H1 (cell line): ENCODE measurements around the gene NBPF4. TPM values are rescaled to one million over a fixed set of nuclear protein-coding genes. Genes with fewer than 3 reads are reported as not detected.
"Not testable (repeated sequence)": the region's sequence is repeated elsewhere in the genome, so short reads cannot be mapped to it uniquely, and the experiment has no call there.

Experiments used
- CTCF ChIA-PET: fragments of 300-600 bp; sonication (Branson Sonifier 250); formaldehyde crosslinking; loops from one replicate; lab custom pipeline; 2021; ENCODE audit not compliant: partially characterized antibody; lab: Charles Lee
- POLR2A ChIA-PET: fragments of 300-600 bp; sonication (Branson Sonifier 250); formaldehyde crosslinking; loops from one replicate; lab custom pipeline; 2021; ENCODE audit warnings: inconsistent platforms; ENCODE audit not compliant: partially characterized antibody; lab: Charles Lee
- DNase-seq, 2 experiments: peaks; one replicate each; pipeline versions ENCODE4 v3.0.0 to v3.0.0-alpha.2; 2010 to 2022; ENCODE audit warnings: low spot score in 2 of 2, low read depth in 1 of 2, mixed read lengths in 1 of 2
- FAIRE-seq: peaks from 2 replicates; lab custom pipeline; 2011; peaks lifted over from hg19 to GRCh38; lab: Jason Lieb, UNC
- H2AFZ ChIP-seq: 2 replicates; pipeline ENCODE4 v1.8.1; 2012; ENCODE audit warnings: low read length, inconsistent platforms
- H2AK5ac ChIP-seq: 2 replicates; pipeline ENCODE4 v1.6.1; 2013; ENCODE audit warnings: low read depth, low read length
- H2BK120ac ChIP-seq: replicated peaks from 2 replicates; pipeline ENCODE3; 2013; ENCODE audit warnings: low read depth, low read length, inconsistent platforms
- H2BK12ac ChIP-seq: 2 replicates; pipeline ENCODE4 v1.6.1; 2013; ENCODE audit warnings: low read depth, low read length
- H2BK15ac ChIP-seq: 2 replicates; pipeline ENCODE4 v1.6.1; 2013; ENCODE audit warnings: low read length
- H2BK20ac ChIP-seq: 2 replicates; pipeline ENCODE4 v1.6.1; 2013; ENCODE audit warnings: low read length
- H2BK5ac ChIP-seq: 2 replicates; pipeline ENCODE4 v1.6.1; 2013; ENCODE audit warnings: low read depth, low read length
- H3K14ac ChIP-seq: 2 replicates; pipeline ENCODE4 v1.6.1; 2013; ENCODE audit warnings: inconsistent platforms; ENCODE audit not compliant: insufficient read length
- H3K18ac ChIP-seq: 2 replicates; pipeline ENCODE4 v1.6.1; 2013; ENCODE audit warnings: low read length; ENCODE audit errors: extremely low read depth
- H3K23ac ChIP-seq: 2 replicates; pipeline ENCODE4 v1.6.1; 2013; ENCODE audit warnings: inconsistent platforms; ENCODE audit not compliant: insufficient read length
- H3K23me2 ChIP-seq: 2 replicates; pipeline ENCODE4 v1.6.1; 2013; ENCODE audit warnings: low read depth, low read length
- H3K27ac ChIP-seq: 2 replicates; pipeline ENCODE4 v1.6.1; 2011; ENCODE audit warnings: low read depth, low read length, inconsistent platforms
- H3K27me3 ChIP-seq, 4 experiments: replicated peaks in 1 of 4; 1 replicate in 1 of 4; 2 replicates in 3 of 4; pipeline versions ENCODE4 v1.6.1 to v1.8.1; 2011 to 2013; ENCODE audit warnings: low read length in 3 of 4, mild to moderate bottlenecking in 3 of 4, inconsistent platforms in 2 of 4, mixed read lengths in 2 of 4, moderate library complexity in 1 of 4; ENCODE audit not compliant: control insufficient read depth in 3 of 4, insufficient read depth in 3 of 4; ENCODE audit errors: extremely low read depth in 1 of 4
- H3K36me3 ChIP-seq, 4 experiments: 2 replicates each; pipeline versions ENCODE4 v1.6.1 to v1.8.1; 2011 to 2013; ENCODE audit warnings: mild to moderate bottlenecking in 4 of 4, low read length in 3 of 4, moderate library complexity in 2 of 4, control low read depth in 1 of 4, inconsistent platforms in 1 of 4; ENCODE audit not compliant: insufficient read depth in 4 of 4, control insufficient read depth in 2 of 4
- H3K4ac ChIP-seq: replicated peaks from 2 replicates; pipeline ENCODE3; 2013; ENCODE audit warnings: low read length, low read depth, mixed read lengths, inconsistent platforms; ENCODE audit not compliant: insufficient read length
- H3K4me1 ChIP-seq, 4 experiments: replicated peaks in 1 of 4; 1 replicate in 1 of 4; 2 replicates in 3 of 4; pipeline versions ENCODE4 v1.6.1 to v1.8.1; 2011 to 2013; ENCODE audit warnings: low read length in 3 of 4, inconsistent platforms in 2 of 4, mixed read lengths in 1 of 4; ENCODE audit not compliant: insufficient read depth in 4 of 4, control insufficient read depth in 3 of 4
- H3K4me2 ChIP-seq, 2 experiments: 2 replicates each; pipeline versions ENCODE4 v1.6.1 to v1.8.1; 2011 to 2013; ENCODE audit warnings: low read depth in 2 of 2, low read length in 2 of 2, control low read depth in 1 of 2, inconsistent platforms in 1 of 2, mild to moderate bottlenecking in 1 of 2; ENCODE audit not compliant: insufficient read depth in 1 of 2
- H3K4me3 ChIP-seq, 4 experiments: fragments of 200-600, 300-600 bp in 1 of 4; sonication (generic), shearing (Covaris generic), sonication (Bioruptor Twin) in 1 of 4; 2 replicates each; pipeline versions ENCODE4 v1.5.1 to v1.8.1; 2011 to 2016; ENCODE audit warnings: low read length in 4 of 4, low read depth in 3 of 4, control low read depth in 2 of 4, inconsistent platforms in 2 of 4, mild to moderate bottlenecking in 2 of 4, mixed read lengths in 1 of 4, moderate library complexity in 1 of 4; ENCODE audit not compliant: insufficient read depth in 2 of 4; ENCODE audit errors: extremely low read depth in 1 of 4
- H3K56ac ChIP-seq: replicated peaks from 2 replicates; pipeline ENCODE3; 2013; ENCODE audit warnings: low read depth, mild to moderate bottlenecking, mixed read lengths, low read length, inconsistent platforms; ENCODE audit not compliant: insufficient read length
- H3K79me1 ChIP-seq: 2 replicates; pipeline ENCODE4 v1.6.1; 2013; ENCODE audit warnings: low read depth, low read length, control low read depth
- H3K79me2 ChIP-seq, 2 experiments: 2 replicates each; pipeline versions ENCODE4 v1.6.1 to v1.8.1; 2012 to 2013; ENCODE audit warnings: low read length in 2 of 2, mild to moderate bottlenecking in 2 of 2, inconsistent platforms in 1 of 2; ENCODE audit not compliant: insufficient read depth in 2 of 2, control insufficient read depth in 1 of 2
- H3K9ac ChIP-seq, 4 experiments: replicated peaks in 1 of 4; 1 replicate in 1 of 4; 2 replicates in 3 of 4; pipeline versions ENCODE4 v1.6.1 to v1.8.1; 2011 to 2013; ENCODE audit warnings: low read depth in 3 of 4, low read length in 3 of 4, control low read depth in 2 of 4, mild to moderate bottlenecking in 2 of 4, moderate library complexity in 2 of 4, inconsistent platforms in 1 of 4; ENCODE audit errors: extremely low read depth in 1 of 4
- H3K9me3 ChIP-seq, 2 experiments: 2 replicates each; pipeline versions ENCODE4 v1.6.1 to v1.8.1; 2012 to 2013; ENCODE audit warnings: mild to moderate bottlenecking in 2 of 2, moderate library complexity in 2 of 2, control low read depth in 1 of 2, inconsistent platforms in 1 of 2, low read depth in 1 of 2, low read length in 1 of 2, mixed read lengths in 1 of 2; ENCODE audit not compliant: insufficient read depth in 2 of 2
- H4K20me1 ChIP-seq, 2 experiments: replicated peaks in 1 of 2; 2 replicates each; pipeline versions ENCODE3 to v1.8.1; 2011 to 2013; ENCODE audit warnings: inconsistent platforms in 2 of 2, low read length in 2 of 2, mild to moderate bottlenecking in 1 of 2; ENCODE audit not compliant: insufficient read depth in 2 of 2, control insufficient read depth in 1 of 2
- H4K5ac ChIP-seq: 2 replicates; pipeline ENCODE4 v1.6.1; 2013; ENCODE audit warnings: low read length, low read depth, mixed read lengths, inconsistent platforms; ENCODE audit not compliant: insufficient read length
- H4K8ac ChIP-seq: 2 replicates; pipeline ENCODE4 v1.8.0; 2013; ENCODE audit warnings: mild to moderate bottlenecking, moderate library complexity, low read length, inconsistent platforms; ENCODE audit not compliant: insufficient read depth; ENCODE audit errors: extremely low read depth
- H4K91ac ChIP-seq: replicated peaks from 2 replicates; pipeline ENCODE3; 2013; ENCODE audit warnings: low read length, mixed read lengths, inconsistent platforms; ENCODE audit not compliant: insufficient read length
- WGBS, 2 experiments: shearing (Covaris generic) in 1 of 2; methylation state at CpG; one replicate each; pipeline versions ENCODE4 v1.1.6 to v1.1.7; 2013 to 2015; ENCODE audit warnings: low lambda C conversion rate in 2 of 2, mixed read lengths in 2 of 2, inconsistent platforms in 1 of 2, low coverage in 1 of 2, missing lambda C conversion rate in 1 of 2; ENCODE audit not compliant: insufficient replicate concordance in 2 of 2, insufficient coverage in 1 of 2, insufficient read length in 1 of 2; ENCODE audit errors: extremely low coverage in 1 of 2, missing lambda C conversion rate in 1 of 2; 5-methylcytosine and 5-hydroxymethylcytosine counted together
- polyA plus RNA-seq, 7 experiments: library from polyadenylated mRNA; depleted of rRNA in 3 of 7; stranded (reverse) in 5 of 7; unstranded in 2 of 7; fragments of >200 nt in 5 of 7; fragments of 200-250 nt in 2 of 7; gene quantifications; 1 replicate in 5 of 7; 2 replicates in 1 of 7; 4 replicates in 1 of 7; pipeline versions ENCODE4 v1.2.1 to v1.2.3, GENCODE V29; 2011 to 2013; ENCODE audit warnings: missing spikeins in 2 of 7, mixed read lengths in 2 of 7
- total RNA-seq: library from RNA; stranded (reverse); fragmentation: NEBNext Ultra II Directional; extraction: Animal tissue kit (Norgen Biotek cat#: 25700); gene quantifications from 2 replicates; pipeline ENCODE4 v1.2.1, GENCODE V29; 2021

Gene NBPF4
- total and polyA plus RNA-seq, 2 of the 8 experiments (the other 6 are each of a cell fraction or from before 2014, with no cell fraction given): not detected

DNA sequence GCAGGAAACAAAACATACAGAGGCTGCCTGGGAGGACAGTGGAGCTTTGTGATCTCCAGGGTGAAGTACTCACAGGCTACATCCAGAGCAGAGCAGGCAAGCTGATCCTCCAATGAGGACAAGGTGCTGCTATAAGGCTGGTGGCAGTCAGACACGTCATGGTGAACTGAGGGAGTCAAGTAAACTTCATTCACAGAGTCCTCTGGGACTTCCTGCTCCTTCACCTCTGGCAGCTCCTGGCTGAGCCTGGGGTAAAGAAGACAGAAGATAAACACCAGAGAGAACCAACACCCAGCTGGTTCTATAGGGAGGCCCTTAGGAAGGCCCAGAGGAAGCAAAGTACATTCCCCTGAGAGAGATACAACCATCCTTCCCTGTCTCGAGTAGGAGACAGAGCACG, 11.7 kb downstream of the NBPF4 start:
- H3K56ac ChIP-seq, H2BK20ac ChIP-seq, H2BK5ac ChIP-seq, H2BK12ac ChIP-seq, H3K4me1 ChIP-seq, H3K79me1 ChIP-seq, H3K36me3 ChIP-seq, H3K27me3 ChIP-seq, POLR2A ChIA-PET, H3K4me3 ChIP-seq, H3K23ac ChIP-seq, H2BK120ac ChIP-seq, H3K79me2 ChIP-seq, H3K4ac ChIP-seq, H4K20me1 ChIP-seq, H3K9me3 ChIP-seq, H2AK5ac ChIP-seq, H4K5ac ChIP-seq, FAIRE-seq, H2BK15ac ChIP-seq, H3K27ac ChIP-seq, CTCF ChIA-PET, H3K18ac ChIP-seq, H3K14ac ChIP-seq, H3K4me2 ChIP-seq, H2AFZ ChIP-seq, H4K91ac ChIP-seq, H3K9ac ChIP-seq, H3K23me2 ChIP-seq, H4K8ac ChIP-seq, DNase-seq: not testable (repeated sequence)
- WGBS, 2 experiments: no CpG with 5 or more reads among the region's 3 CpGs

DNA sequence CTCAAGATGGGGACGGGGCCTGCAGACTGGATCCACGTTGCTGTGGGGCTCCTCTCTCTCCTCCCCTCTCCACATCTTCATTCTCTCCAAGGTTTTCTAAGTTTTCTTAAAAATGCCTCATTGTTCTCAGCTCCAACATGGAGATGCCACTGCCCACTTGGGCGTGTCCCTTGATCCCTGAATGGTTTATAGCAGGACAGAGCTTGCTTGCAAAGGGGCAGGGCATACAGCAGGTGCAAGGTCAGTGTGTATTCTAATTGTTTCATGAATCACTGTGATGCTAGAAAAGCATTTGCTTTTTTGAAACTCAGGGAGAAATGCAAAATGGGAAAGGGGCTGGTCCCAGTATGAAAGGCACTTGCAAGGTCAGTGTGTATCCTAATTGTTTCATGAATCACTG, 13.9 kb downstream of the NBPF4 start:
- CTCF ChIA-PET, H3K23ac ChIP-seq, H3K27me3 ChIP-seq, H3K79me1 ChIP-seq, H3K14ac ChIP-seq, H4K91ac ChIP-seq, H2AFZ ChIP-seq, H3K4ac ChIP-seq, H3K18ac ChIP-seq, H3K9me3 ChIP-seq, POLR2A ChIA-PET, H4K8ac ChIP-seq, H2AK5ac ChIP-seq, H4K20me1 ChIP-seq, H3K56ac ChIP-seq, H3K27ac ChIP-seq, FAIRE-seq, H2BK120ac ChIP-seq, H3K23me2 ChIP-seq, H3K79me2 ChIP-seq, H3K4me2 ChIP-seq, H3K36me3 ChIP-seq, H4K5ac ChIP-seq, H2BK5ac ChIP-seq, H3K4me1 ChIP-seq, DNase-seq, H3K9ac ChIP-seq, H2BK20ac ChIP-seq, H2BK12ac ChIP-seq, H2BK15ac ChIP-seq, H3K4me3 ChIP-seq: not testable (repeated sequence)
- no CpG with 5 or more reads among the region's 3 CpGs for WGBS, 2 experiments
